Endodermal cell (in vitro differentiated cells): Measurements from ENCODE around the gene CHMP2A. TPM values are rescaled to one million over a fixed set of nuclear protein-coding genes. Genes with fewer than 3 reads are reported as not detected.

Source experiments
- DNase-seq: peaks from one replicate; pipeline ENCODE4 v3.0.0-alpha.2; 2017
- H3K27ac ChIP-seq: 2 replicates; pipeline ENCODE4 v1.5.1; 2013; ENCODE audit warnings: mild to moderate bottlenecking, low read depth, low read length, moderate library complexity
- H3K27me3 ChIP-seq: 2 replicates; pipeline ENCODE4 v1.6.1; 2013; ENCODE audit warnings: mild to moderate bottlenecking, low read length, moderate library complexity; ENCODE audit not compliant: insufficient read depth, control insufficient read depth, poor library complexity, severe bottlenecking
- H3K36me3 ChIP-seq: 2 replicates; pipeline ENCODE4 v1.7.0; 2013; ENCODE audit warnings: mild to moderate bottlenecking, low read length, moderate library complexity; ENCODE audit not compliant: control insufficient read depth, insufficient read depth
- H3K4me1 ChIP-seq: one replicate; pipeline ENCODE4 v1.7.0; 2013; ENCODE audit warnings: low read length; ENCODE audit not compliant: control insufficient read depth, insufficient read depth
- H3K4me3 ChIP-seq: 2 replicates; pipeline ENCODE4 v1.5.1; 2013; ENCODE audit warnings: mild to moderate bottlenecking, low read length, moderate library complexity
- H3K9ac ChIP-seq: 2 replicates; pipeline ENCODE4 v1.6.1; 2013; ENCODE audit warnings: mild to moderate bottlenecking, low read length, moderate library complexity; ENCODE audit not compliant: poor library complexity, severe bottlenecking; ENCODE audit errors: extremely low read depth
- H3K9me3 ChIP-seq: 2 replicates; pipeline ENCODE4 v1.6.1; 2013; ENCODE audit warnings: mild to moderate bottlenecking, low read length, moderate library complexity; ENCODE audit not compliant: control insufficient read depth
- H3K27ac Mint-ChIP-seq: 2 replicates; pipeline ENCODE4 v1.8.0; 2020; ENCODE audit warnings: mixed read lengths
- H3K27me3 Mint-ChIP-seq: 2 replicates; pipeline ENCODE4 v1.8.0; 2021; ENCODE audit warnings: mild to moderate bottlenecking, mixed read lengths; ENCODE audit not compliant: insufficient read depth
- H3K36me3 Mint-ChIP-seq: 2 replicates; pipeline ENCODE4 v1.8.0; 2020; ENCODE audit warnings: low read depth, mixed read lengths
- H3K4me1 Mint-ChIP-seq: 2 replicates; pipeline ENCODE4 v1.8.0; 2020; ENCODE audit warnings: mixed read lengths
- H3K4me3 Mint-ChIP-seq: 2 replicates; pipeline ENCODE4 v1.8.0; 2020; ENCODE audit warnings: mild to moderate bottlenecking, moderate library complexity, mixed read lengths
- H3K9me3 Mint-ChIP-seq: 2 replicates; pipeline ENCODE4 v1.8.0; 2020; ENCODE audit warnings: mild to moderate bottlenecking, mixed read lengths
- WGBS, 2 experiments: methylation state at CpG; one replicate each; pipeline versions ENCODE4 v1.1.5 to v1.1.7; 2013; ENCODE audit warnings: missing lambda C conversion rate in 2 of 2, mixed read lengths in 1 of 2; ENCODE audit not compliant: insufficient coverage in 1 of 2, insufficient read length in 1 of 2; 5-methylcytosine and 5-hydroxymethylcytosine counted together
- total RNA-seq, 2 donors: library from RNA; stranded (reverse); fragmentation: NEBNext Ultra II Directional in 1 of 2; extraction: Animal tissue kit (Norgen Biotek cat#: 25700) in 1 of 2; gene quantifications; 2 replicates in 1 of 2; 3 replicates in 1 of 2; pipeline ENCODE4 v1.2.1, GENCODE V29; 2021
- TF ChIP-seq, protein P1 (sequence below): fragments of 200-600 bp; sonication (generic); conservative IDR thresholded peaks from 2 replicates; pipeline ENCODE4 v1.5.0; 2021; ENCODE audit warnings: antibody characterized with exemption, mild to moderate bottlenecking

Gene CHMP2A
- total RNA-seq, 2 donors from 2014 or later: 97.7 to 147 TPM

DNA sequence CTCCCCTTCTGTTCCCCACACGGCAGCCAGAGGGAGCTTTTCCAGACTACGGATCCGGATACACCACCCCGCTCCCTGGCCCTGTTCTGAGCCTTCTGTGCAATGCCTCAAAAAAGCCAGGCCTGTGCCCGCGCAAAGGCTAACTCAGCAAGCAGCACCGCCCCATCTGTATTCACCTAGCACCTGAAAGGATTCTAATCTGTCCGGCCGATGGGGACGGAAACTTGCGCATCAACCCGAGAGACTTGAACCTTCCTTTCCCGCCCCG lies 35.9 kb downstream of the CHMP2A start:
- 0 to 2% methylated on average over 11 to 14 of the region's 14 CpGs for WGBS, 2 experiments
- no peaks in the 10 kb centered on the region for H3K9me3 ChIP-seq
- peaks cover 9% of the 10 kb centered on the region for H3K36me3 ChIP-seq
- Mint-ChIP-seq H3K9me3 (no peaks in the 10 kb centered on the region), H3K4me3 (peak overlapping the region; percentile 96), H3K27ac (peak overlapping the region; percentile 99), H3K27me3 (no peaks in the 10 kb centered on the region), H3K4me1 (peaks cover 23% of the 10 kb centered on the region), H3K36me3 (peaks cover 15% of the 10 kb centered on the region)
- peak overlapping the region; percentile 98 for H3K27ac ChIP-seq
- H3K9ac ChIP-seq: peak overlapping the region; percentile 95
- TF ChIP-seq, protein P1, sequence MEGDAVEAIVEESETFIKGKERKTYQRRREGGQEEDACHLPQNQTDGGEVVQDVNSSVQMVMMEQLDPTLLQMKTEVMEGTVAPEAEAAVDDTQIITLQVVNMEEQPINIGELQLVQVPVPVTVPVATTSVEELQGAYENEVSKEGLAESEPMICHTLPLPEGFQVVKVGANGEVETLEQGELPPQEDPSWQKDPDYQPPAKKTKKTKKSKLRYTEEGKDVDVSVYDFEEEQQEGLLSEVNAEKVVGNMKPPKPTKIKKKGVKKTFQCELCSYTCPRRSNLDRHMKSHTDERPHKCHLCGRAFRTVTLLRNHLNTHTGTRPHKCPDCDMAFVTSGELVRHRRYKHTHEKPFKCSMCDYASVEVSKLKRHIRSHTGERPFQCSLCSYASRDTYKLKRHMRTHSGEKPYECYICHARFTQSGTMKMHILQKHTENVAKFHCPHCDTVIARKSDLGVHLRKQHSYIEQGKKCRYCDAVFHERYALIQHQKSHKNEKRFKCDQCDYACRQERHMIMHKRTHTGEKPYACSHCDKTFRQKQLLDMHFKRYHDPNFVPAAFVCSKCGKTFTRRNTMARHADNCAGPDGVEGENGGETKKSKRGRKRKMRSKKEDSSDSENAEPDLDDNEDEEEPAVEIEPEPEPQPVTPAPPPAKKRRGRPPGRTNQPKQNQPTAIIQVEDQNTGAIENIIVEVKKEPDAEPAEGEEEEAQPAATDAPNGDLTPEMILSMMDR: peak; percentile 69
- H3K4me3 ChIP-seq: peak overlapping the region; percentile 91
- DNase-seq: peak; percentile 91
- peaks cover 4% of the 10 kb centered on the region for H3K4me1 ChIP-seq
- H3K27me3 ChIP-seq: no peaks in the 10 kb centered on the region

DNA sequence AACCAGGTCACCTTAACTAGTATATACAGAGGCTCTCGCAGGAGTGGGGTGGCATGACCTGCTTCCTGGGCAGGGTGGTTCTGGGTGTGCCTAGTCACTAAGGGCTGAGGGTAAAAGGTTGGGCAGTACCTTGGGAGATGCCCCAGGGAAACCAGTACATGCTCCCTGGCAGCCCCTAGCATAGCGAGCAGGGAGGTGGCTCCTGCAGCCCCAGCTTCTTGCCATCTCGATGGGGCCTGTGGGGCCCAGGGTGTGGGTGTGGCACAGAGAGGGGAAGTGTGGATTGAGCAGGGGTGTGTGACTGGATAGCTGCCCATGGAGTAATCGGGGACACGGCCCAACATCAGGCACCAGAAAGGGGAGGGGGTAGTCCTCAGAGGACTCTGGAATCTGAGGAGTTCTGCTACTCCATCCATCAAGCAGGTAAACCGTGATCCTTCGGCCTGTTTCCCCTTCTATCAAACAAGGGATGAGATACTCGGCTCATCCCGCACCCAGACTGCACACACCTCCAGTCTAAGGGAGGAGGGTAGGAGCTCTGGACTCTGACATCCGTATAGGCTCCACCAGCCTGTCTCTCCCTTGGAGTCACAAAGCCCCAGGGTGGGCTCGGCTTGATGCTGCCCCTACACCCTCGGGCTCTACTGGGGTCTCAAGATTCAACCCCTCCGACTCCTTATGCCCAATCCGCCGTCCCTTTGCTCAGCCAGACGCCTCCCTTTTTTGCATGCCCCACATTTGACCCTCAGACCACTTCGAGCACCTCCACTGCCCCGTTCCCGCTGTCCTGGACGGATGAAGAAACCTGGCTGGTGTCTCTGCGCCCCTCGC lies 36.4 kb downstream of the CHMP2A start:
- DNase-seq: no peak
- 36 to 42% methylated on average over 7 to 22 of the region's 22 CpGs for WGBS, 2 experiments
- peaks cover 15% of the 10 kb centered on the region for H3K36me3 Mint-ChIP-seq
- peaks cover 9% of the 10 kb centered on the region for H3K36me3 ChIP-seq
- no peaks in the 10 kb centered on the region for H3K27me3 Mint-ChIP-seq
- H3K27me3 ChIP-seq: no peaks in the 10 kb centered on the region
- H3K9me3 Mint-ChIP-seq: no peaks in the 10 kb centered on the region
- peak overlapping the region; percentile 95 for H3K9ac ChIP-seq
- H3K27ac ChIP-seq: peak overlapping the region; percentile 98
- TF ChIP-seq, protein P1: no peak
- peaks cover 4% of the 10 kb centered on the region for H3K4me1 ChIP-seq
- peak overlapping the region; percentile 96 for H3K4me3 Mint-ChIP-seq
- H3K4me1 Mint-ChIP-seq: peaks cover 23% of the 10 kb centered on the region
- H3K9me3 ChIP-seq: no peaks in the 10 kb centered on the region
- peak overlapping the region; percentile 99 for H3K27ac Mint-ChIP-seq
- H3K4me3 ChIP-seq: peak overlapping the region; percentile 91

DNA sequence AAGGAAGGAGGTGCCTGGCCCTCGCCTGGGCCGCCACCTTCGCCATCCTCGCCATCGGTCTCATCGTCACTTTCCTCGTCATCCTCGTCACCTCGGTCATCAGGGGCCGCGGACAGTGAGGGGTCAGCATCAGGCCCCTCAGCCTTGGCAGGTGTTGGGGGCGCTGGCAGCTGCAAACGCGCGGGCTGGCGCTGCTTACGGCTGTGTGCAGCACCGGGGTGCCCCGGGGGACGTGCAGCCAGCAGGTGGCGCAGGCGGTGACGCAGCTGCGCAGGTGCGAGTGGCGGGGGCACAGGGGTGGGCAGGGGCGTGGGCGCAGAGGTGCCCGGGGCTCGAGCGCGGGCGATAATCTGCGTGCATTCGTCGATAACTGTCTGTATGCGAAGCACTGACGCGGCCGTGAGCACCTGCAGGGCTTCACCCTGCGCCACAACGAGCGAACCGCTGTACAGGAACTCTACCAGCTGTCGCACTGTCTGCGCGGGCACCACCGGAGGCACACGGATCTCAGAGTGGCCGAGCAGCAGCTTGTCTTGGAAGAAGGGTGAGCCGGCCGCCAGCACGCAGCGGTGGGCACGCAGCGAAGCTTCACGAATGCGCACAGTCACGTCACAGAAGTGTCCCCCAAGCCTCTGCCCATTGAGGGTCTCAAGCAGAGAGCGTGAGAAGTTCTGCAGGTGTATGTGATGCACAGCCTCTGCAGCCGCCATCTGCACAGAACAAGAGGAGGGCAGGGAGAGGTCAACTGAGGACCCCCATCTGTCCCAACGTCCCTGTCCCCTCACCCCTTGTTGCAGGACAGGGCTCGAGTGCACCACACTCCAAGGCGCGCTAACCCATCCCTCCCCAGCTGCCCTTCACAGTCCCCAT lies 37.7 kb downstream of the CHMP2A start:
- Histone ChIP-seq H3K36me3 (peaks cover 9% of the 10 kb centered on the region), H3K27me3 (no peaks in the 10 kb centered on the region), H3K4me3 (no peak overlapping the region), H3K4me1 (peaks cover 4% of the 10 kb centered on the region), H3K27ac (no peak overlapping the region), H3K9me3 (no peaks in the 10 kb centered on the region), H3K9ac (no peak overlapping the region)
- Mint-ChIP-seq H3K4me1 (peaks cover 23% of the 10 kb centered on the region), H3K4me3 (peak overlapping the region; percentile 96), H3K27me3 (no peaks in the 10 kb centered on the region), H3K36me3 (peaks cover 15% of the 10 kb centered on the region), H3K9me3 (no peaks in the 10 kb centered on the region), H3K27ac (no peak overlapping the region)
- WGBS, 2 experiments: 96 to 98% methylated on average over 30 to 65 of the region's 65 CpGs
- TF ChIP-seq, protein P1: peak; percentile 54
- DNase-seq: no peak
